C4-2B (cell line): ENCODE data around the gene BIRC3.

Source experiments
- CTCF ChIP-seq: fragments of 450-650 bp; conservative IDR thresholded peaks from 2 replicates; pipeline ENCODE4 v1.5.1; 2017; ENCODE audit warnings: mild to moderate bottlenecking
- ZFX ChIP-seq: fragments of 450-650 bp; IDR thresholded peaks from 2 replicates; pipeline ENCODE4 v1.6.1; 2017

- TF ChIP-seq CTCF (no peak), ZFX (no peak)
Measured at GRCh38 chr11:102280245-102280833, 36.9 kb upstream of the BIRC3 start.
